ENCODE data around the gene ME2.
"Not testable (repeated sequence)": the region's sequence is repeated elsewhere in the genome, so short reads cannot be mapped to it uniquely, and the experiment has no call there.

ME2 gene

DNA sequence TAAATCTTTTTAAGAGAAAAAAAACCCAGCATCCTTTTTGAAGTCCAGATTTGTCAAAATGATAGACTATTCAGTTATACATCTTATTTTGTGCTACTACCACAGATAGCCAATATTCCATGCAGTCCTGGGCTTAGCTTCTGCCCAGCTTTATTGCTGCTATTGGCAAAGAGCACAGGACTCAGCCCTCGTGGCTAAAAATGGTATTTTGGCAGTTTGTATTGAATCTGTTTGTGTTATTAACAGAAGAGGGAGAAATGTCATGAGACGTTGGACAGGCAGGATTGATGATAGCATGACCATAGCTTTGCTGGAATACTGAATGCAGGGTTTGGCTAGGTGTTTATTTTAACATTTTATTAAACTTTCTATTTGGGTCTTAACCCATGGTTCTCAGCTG is 108.3 kb downstream of the ME2 start:
- intact Hi-C loops (cut with DNase I; ENCODE audit: low total_unique reads) = no loop called here
- Histone ChIP-seq H3K27ac (peak overlapping the region; percentile 61 to 65), H3K4me3 (no peak overlapping the region), H3K36me3 (no peaks in the 10 kb centered on the region), H3K9me3 (no peaks in the 10 kb centered on the region), H3K27me3 (no peaks in the 10 kb centered on the region), H3K4me1 (peaks cover 0 to 35% (median 22%) of the 10 kb centered on the region in 4 donors)
- TF ChIP-seq CTCF (IDR thresholded peaks at IDR 0.05) = peak; percentile 11 to 32
- DNase-seq = no peak

GRCh38 chr18:50989711-50990110 is 110.8 kb downstream of the ME2 start:
- TF ChIP-seq CTCF (IDR thresholded peaks at IDR 0.05) = no peak
- Histone ChIP-seq H3K27ac (no peak overlapping the region), H3K4me3 (no peak overlapping the region), H3K27me3 (no peaks in the 10 kb centered on the region), H3K36me3 (no peaks in the 10 kb centered on the region), H3K9me3 (no peaks in the 10 kb centered on the region), H3K4me1 (peaks cover 0 to 28% (median 20%) of the 10 kb centered on the region in 4 donors)
- intact Hi-C loops (cut with DNase I; ENCODE audit: low total_unique reads) = no loop called here
- DNase-seq = no peak

DNA sequence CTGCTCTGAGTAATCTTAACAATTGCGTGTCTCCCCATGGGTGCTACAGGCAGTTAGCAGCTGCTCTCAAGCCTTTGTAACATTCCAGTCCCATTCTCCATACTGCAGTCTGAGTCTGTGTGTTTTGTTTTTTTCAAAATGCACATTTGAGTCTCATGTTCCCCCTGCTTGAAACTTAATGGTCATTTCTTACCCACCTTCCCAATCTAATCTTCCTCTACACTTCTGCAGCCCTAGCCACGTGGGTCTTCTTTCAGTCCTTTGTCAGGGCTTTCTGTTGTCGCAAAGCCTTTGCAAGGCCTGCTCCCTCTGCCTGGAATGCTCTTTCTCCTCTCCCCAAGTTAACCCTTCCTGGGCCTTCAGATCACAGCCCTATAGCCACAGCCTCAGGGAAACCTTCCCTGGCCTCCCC is 113.4 kb downstream of the ME2 start:
- peaks cover 0 to 7% (median 5%) of the 10 kb centered on the region in 4 donors for H3K4me1 ChIP-seq
- H3K27me3 ChIP-seq = no peaks in the 10 kb centered on the region
- no peak overlapping the region for H3K27ac ChIP-seq
- intact Hi-C loops (cut with DNase I; ENCODE audit: low total_unique reads) = no loop called here
- no peaks in the 10 kb centered on the region for H3K36me3 ChIP-seq
- no peak overlapping the region for H3K4me3 ChIP-seq
- no peak for TF ChIP-seq CTCF (IDR thresholded peaks at IDR 0.05)
- no peak for DNase-seq
- H3K9me3 ChIP-seq = no peaks in the 10 kb centered on the region

GRCh38 chr18:50994031-50994430 is 115.1 kb downstream of the ME2 start:
- H3K27me3 ChIP-seq = no peaks in the 10 kb centered on the region
- no peaks in the 10 kb centered on the region for H3K9me3 ChIP-seq
- H3K36me3 ChIP-seq = no peaks in the 10 kb centered on the region
- no peak for DNase-seq
- H3K27ac ChIP-seq = no peak overlapping the region
- H3K4me3 ChIP-seq = no peak overlapping the region
- H3K4me1 ChIP-seq = no peaks in the 10 kb centered on the region
- no peak for TF ChIP-seq CTCF (IDR thresholded peaks at IDR 0.05)
- intact Hi-C loops (cut with DNase I; ENCODE audit: low total_unique reads) = no loop called here

GRCh38 chr18:51003174-51003573 is 124.3 kb downstream of the ME2 start:
- DNase-seq; H3K27me3 ChIP-seq; H3K36me3 ChIP-seq; H3K4me3 ChIP-seq; H3K4me1 ChIP-seq; H3K27ac ChIP-seq; H3K9me3 ChIP-seq; intact Hi-C loops (cut with DNase I; ENCODE audit: low total_unique reads): not testable (repeated sequence)
